GM12864 (cell line): ENCODE data around the gene ODAPH.

Source experiments
- DNase-seq: peaks from one replicate; pipeline ENCODE4 v3.0.0-alpha.2; 2011; ENCODE audit warnings: low read depth
- H3K4me3 ChIP-seq: 2 replicates; pipeline ENCODE4 v1.5.1; 2011; ENCODE audit warnings: mild to moderate bottlenecking, low read depth, low read length, control low read depth
- TF ChIP-seq, protein P1 (sequence below): IDR thresholded peaks from 2 replicates; pipeline ENCODE4 v1.5.1; 2011; ENCODE audit warnings: low read depth, mild to moderate bottlenecking, moderate library complexity, low read length, control low read depth, inconsistent platforms; ENCODE audit errors: missing control alignments

Gene ODAPH

DNA sequence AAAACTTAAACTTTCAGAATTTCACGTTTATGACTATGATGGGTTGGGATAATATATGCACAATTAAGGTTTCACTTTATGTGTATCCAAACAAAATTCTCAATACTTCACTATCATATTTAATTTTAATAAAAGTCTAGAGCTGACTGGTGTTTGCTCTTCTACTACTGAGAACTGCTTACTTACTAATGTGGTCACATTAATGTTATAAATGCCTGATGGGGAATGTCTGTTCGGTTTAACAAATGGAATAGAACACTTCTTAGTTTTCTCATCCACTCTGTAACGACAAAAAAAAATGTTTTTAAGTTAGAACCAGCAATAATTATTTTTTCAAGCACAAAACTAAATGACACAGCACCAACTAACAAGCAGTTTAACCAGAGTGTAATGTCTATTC lies 40.2 kb downstream of the ODAPH start:
- no peak for DNase-seq
- H3K4me3 ChIP-seq: no peak overlapping the region
- TF ChIP-seq, protein P1, sequence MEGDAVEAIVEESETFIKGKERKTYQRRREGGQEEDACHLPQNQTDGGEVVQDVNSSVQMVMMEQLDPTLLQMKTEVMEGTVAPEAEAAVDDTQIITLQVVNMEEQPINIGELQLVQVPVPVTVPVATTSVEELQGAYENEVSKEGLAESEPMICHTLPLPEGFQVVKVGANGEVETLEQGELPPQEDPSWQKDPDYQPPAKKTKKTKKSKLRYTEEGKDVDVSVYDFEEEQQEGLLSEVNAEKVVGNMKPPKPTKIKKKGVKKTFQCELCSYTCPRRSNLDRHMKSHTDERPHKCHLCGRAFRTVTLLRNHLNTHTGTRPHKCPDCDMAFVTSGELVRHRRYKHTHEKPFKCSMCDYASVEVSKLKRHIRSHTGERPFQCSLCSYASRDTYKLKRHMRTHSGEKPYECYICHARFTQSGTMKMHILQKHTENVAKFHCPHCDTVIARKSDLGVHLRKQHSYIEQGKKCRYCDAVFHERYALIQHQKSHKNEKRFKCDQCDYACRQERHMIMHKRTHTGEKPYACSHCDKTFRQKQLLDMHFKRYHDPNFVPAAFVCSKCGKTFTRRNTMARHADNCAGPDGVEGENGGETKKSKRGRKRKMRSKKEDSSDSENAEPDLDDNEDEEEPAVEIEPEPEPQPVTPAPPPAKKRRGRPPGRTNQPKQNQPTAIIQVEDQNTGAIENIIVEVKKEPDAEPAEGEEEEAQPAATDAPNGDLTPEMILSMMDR: no peak

DNA sequence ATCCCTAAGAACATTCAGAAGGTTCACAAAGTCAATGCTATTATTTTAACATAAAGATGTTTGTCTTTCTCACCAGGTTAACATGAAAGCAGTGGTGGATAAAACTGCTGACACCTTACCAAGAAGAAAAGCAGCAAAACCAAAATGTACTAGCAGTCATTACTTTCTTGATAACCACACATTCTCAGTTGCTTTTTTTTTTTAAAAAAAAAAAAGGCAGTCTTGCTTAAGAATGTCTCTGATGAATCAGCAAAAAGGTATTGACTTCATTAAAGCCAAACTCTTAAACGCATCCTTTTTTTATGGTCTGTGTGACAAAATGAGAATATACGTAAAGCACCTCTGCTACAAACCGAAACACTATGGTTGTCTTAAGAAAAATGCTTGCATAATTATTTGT lies 42.5 kb downstream of the ODAPH start:
- no peak for DNase-seq
- TF ChIP-seq, protein P1: no peak
- H3K4me3 ChIP-seq: no peak overlapping the region

DNA sequence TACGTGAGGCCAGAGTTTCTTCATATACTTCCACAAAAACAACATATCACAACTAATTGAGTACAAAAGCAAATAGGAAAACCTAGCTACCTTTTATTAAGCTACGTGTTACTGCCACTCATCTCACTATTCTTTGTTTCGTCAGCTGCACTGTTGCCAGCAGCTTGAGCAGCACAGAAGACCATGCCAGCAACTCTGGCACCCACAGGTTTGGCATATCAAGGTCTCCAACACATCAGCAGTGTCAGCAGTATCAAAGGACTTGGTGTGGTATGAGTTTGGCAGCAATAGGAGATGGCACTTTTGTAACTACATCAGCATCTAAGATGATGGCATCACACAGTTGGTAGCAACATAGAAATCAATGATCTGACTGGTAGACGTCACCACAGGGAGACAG lies 43.8 kb downstream of the ODAPH start:
- TF ChIP-seq, protein P1: no peak
- no peak overlapping the region for H3K4me3 ChIP-seq
- DNase-seq: no peak

DNA sequence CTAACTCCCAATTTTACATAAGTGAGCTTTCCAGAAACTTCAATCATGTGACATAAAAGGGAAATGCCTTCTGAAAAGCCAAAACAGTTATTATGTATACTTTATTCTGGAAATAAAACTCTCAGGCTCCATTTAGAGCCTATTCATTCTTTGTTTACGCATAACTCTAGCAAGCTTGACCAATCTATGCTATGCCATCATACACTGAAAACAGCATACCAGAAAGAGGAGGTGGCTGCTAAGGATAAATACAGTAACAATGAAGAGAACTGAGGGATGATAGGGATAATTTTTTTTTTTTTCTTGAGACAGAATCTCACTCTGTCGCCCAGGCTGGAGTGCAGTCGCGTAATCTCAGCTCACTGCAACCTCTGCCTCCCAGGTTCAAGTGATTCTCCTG lies 50.1 kb downstream of the ODAPH start:
- TF ChIP-seq, protein P1: no peak
- no peak overlapping the region for H3K4me3 ChIP-seq
- no peak for DNase-seq

DNA sequence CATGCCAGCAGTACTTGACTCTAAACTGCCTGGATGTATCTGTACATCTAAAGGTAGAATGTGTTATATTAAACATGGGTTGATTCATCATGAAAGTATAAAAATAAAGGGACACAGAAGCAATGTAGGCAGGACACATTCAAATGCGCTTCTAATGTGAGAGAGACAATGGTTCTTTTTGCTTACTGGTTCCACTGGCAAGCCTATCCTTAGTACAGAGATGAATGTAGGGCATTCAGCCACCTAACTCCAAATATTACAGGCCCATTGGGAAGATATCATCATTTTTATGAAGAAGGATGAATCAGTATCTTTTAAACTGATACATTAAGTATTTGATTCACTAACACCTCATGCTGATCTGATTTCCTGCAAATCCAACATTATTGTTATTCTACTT lies 56.4 kb downstream of the ODAPH start:
- TF ChIP-seq, protein P1: no peak
- H3K4me3 ChIP-seq: no peak overlapping the region
- DNase-seq: no peak
